OCI-LY3 (cell line): ENCODE results near the gene GSTA1.
"Not testable (repeated sequence)": the region's sequence is repeated elsewhere in the genome, so short reads cannot be mapped to it uniquely, and the experiment has no call there.

Experiments used
- CTCF ChIP-seq: fragments of 200-600, 300-600 bp; sonication (generic); IDR thresholded peaks from 2 replicates; pipeline ENCODE4 v1.5.1; 2014; ENCODE audit warnings: antibody characterized with exemption, low read length, low read depth
- EZH2phosphoT487 ChIP-seq: fragments of 200-600 bp; shearing (Covaris generic); IDR thresholded peaks from 2 replicates; pipeline ENCODE4 v1.6.1; 2018; ENCODE audit warnings: antibody characterized with exemption, mixed run types, low read depth

GRCh38 chr6:52828621-52829020 is 25.0 kb upstream of the GSTA1 start:
- TF ChIP-seq CTCF, EZH2phosphoT487: not testable (repeated sequence)
